PC-9 (cell line): ENCODE measurements around the gene CDKN2B.
"Not testable (repeated sequence)": the region's sequence is repeated elsewhere in the genome, so short reads cannot be mapped to it uniquely, and the experiment has no call there.

Experiments
- CTCF ChIP-seq: fragments of 200-600 bp; sonication (generic); conservative IDR thresholded peaks from 2 replicates; pipeline ENCODE4 v1.6.1; 2017; ENCODE audit warnings: mixed run types, antibody characterized with exemption, mild to moderate bottlenecking, moderate library complexity
- EZH2 ChIP-seq: fragments of 200-600 bp; sonication (generic); IDR thresholded peaks from 2 replicates; pipeline ENCODE4 v1.8.0; 2017; ENCODE audit warnings: antibody characterized with exemption, low read depth

GRCh38 chr9:21959268-21959667 lies 49.8 kb downstream of the CDKN2B start:
- TF ChIP-seq EZH2, CTCF: not testable (repeated sequence)
